SK-N-SH (cell line): Measurements from ENCODE around the gene ADAMTS9. TPM values are rescaled to one million over a fixed set of nuclear protein-coding genes. Genes with fewer than 3 reads are reported as not detected.

Experiments
- CTCF ChIA-PET: fragments of 300-600, 350-600 bp; formaldehyde crosslinking; extraction: SDS; loops from one replicate; lab custom pipeline; 2021; lab: Yijun Ruan, JAX
- POLR2A ChIA-PET: fragments of 350-600 bp; sonication (Branson Sonifier 250); formaldehyde crosslinking; extraction: SDS; loops from one replicate; lab custom pipeline; 2020; ENCODE audit warnings: antibody characterized with exemption, inconsistent platforms; lab: Yijun Ruan, JAX
- DNase-seq: peaks from one replicate; pipeline ENCODE4 v3.0.0; 2012
- H2AFZ ChIP-seq: fragments of 200-600 bp; sonication (generic); 2 replicates; pipeline ENCODE4 v1.8.1; 2016; ENCODE audit warnings: antibody characterized with exemption, mild to moderate bottlenecking, low read depth
- H3F3A ChIP-seq: fragments of 200-600 bp; sonication (generic); replicated peaks from 2 replicates; pipeline ENCODE3; 2016; ENCODE audit warnings: antibody characterized with exemption, mild to moderate bottlenecking; ENCODE audit not compliant: insufficient read depth
- H3K27ac ChIP-seq, 2 experiments: fragments of 200-500 bp in 1 of 2; fragments of 200-600 bp in 1 of 2; sonication (Bioruptor generic) in 1 of 2; sonication (generic), shearing (Covaris generic) in 1 of 2; 2 replicates each; pipeline versions ENCODE4 v1.5.1 to v1.6.1; 2014 to 2016; ENCODE audit warnings: low read depth in 2 of 2, inconsistent platforms in 1 of 2, low read length in 1 of 2, mild to moderate bottlenecking in 1 of 2, mixed read lengths in 1 of 2
- H3K27me3 ChIP-seq: fragments of 200-600 bp; sonication (generic), shearing (Covaris generic); 2 replicates; pipeline ENCODE4 v1.6.1; 2016; ENCODE audit warnings: mixed run types; ENCODE audit not compliant: insufficient read depth
- H3K36me3 ChIP-seq, 2 experiments: fragments of 200-500 bp in 1 of 2; fragments of 200-600 bp in 1 of 2; sonication (Bioruptor generic) in 1 of 2; sonication (generic) in 1 of 2; replicated peaks in 1 of 2; 2 replicates each; pipeline versions ENCODE3 to v1.5.1; 2014 to 2016; ENCODE audit warnings: low read length in 1 of 2, mild to moderate bottlenecking in 1 of 2; ENCODE audit not compliant: insufficient read depth in 2 of 2, control insufficient read depth in 1 of 2
- H3K4me1 ChIP-seq, 2 experiments: fragments of 200-500 bp in 1 of 2; fragments of 200-600 bp in 1 of 2; sonication (Bioruptor generic) in 1 of 2; sonication (generic), shearing (Covaris generic) in 1 of 2; 2 replicates each; pipeline versions ENCODE4 v1.5.1 to v1.6.1; 2014 to 2016; ENCODE audit warnings: low read depth in 1 of 2, low read length in 1 of 2, mixed run types in 1 of 2; ENCODE audit not compliant: insufficient read depth in 2 of 2, control insufficient read depth in 1 of 2
- H3K4me2 ChIP-seq: fragments of 200-600 bp; sonication (generic), shearing (Covaris generic); 2 replicates; pipeline ENCODE4 v1.6.1; 2017; ENCODE audit warnings: mixed run types
- H3K4me3 ChIP-seq, 2 experiments: fragments of 200-500 bp in 1 of 2; fragments of 200-600 bp in 1 of 2; sonication (Bioruptor generic) in 1 of 2; sonication (generic), shearing (Covaris generic) in 1 of 2; 2 replicates each; pipeline versions ENCODE4 v1.5.1 to v1.8.1; 2014 to 2016; ENCODE audit warnings: low read depth in 2 of 2, inconsistent platforms in 1 of 2, low read length in 1 of 2, mild to moderate bottlenecking in 1 of 2, mixed read lengths in 1 of 2, moderate library complexity in 1 of 2
- H3K79me2 ChIP-seq: fragments of 200-600 bp; sonication (generic); 2 replicates; pipeline ENCODE4 v1.8.1; 2017; ENCODE audit warnings: mild to moderate bottlenecking; ENCODE audit not compliant: insufficient read depth
- H3K9ac ChIP-seq: fragments of 200-600 bp; sonication (generic); 2 replicates; pipeline ENCODE4 v1.6.1; 2017; ENCODE audit warnings: mixed run types
- H3K9me2 ChIP-seq: fragments of 200-600 bp; sonication (generic); 2 replicates; pipeline ENCODE4 v1.6.1; 2017; ENCODE audit warnings: mixed run types
- H3K9me3 ChIP-seq: fragments of 200-600 bp; sonication (generic); 2 replicates; pipeline ENCODE4 v1.6.1; 2017; ENCODE audit warnings: mixed run types, mild to moderate bottlenecking, moderate library complexity
- H4K20me1 ChIP-seq: fragments of 200-600 bp; sonication (generic); 2 replicates; pipeline ENCODE4 v1.6.1; 2017; ENCODE audit warnings: mild to moderate bottlenecking, mixed run types; ENCODE audit not compliant: insufficient read depth
- FOSL2 ChIP-seq: IDR thresholded peaks from 2 replicates; pipeline ENCODE4 v1.4.0; 2012; ENCODE audit warnings: low read depth, mild to moderate bottlenecking, moderate library complexity, borderline replicate concordance
- FOXM1 ChIP-seq: IDR thresholded peaks from 2 replicates; pipeline ENCODE4 v1.4.0; 2012; ENCODE audit warnings: low read depth, mild to moderate bottlenecking
- GABPA ChIP-seq: IDR thresholded peaks from 2 replicates; pipeline ENCODE4 v1.4.0; 2012; ENCODE audit warnings: low read depth, mild to moderate bottlenecking
- MXI1 ChIP-seq: IDR thresholded peaks from 2 replicates; pipeline ENCODE4 v1.6.1; 2012; ENCODE audit warnings: mild to moderate bottlenecking, low read depth, low read length, improper control_type of control experiment
- NFIC ChIP-seq: IDR thresholded peaks from 2 replicates; pipeline ENCODE4 v1.4.0; 2012; ENCODE audit warnings: borderline replicate concordance
- RAD21 ChIP-seq: IDR thresholded peaks from 2 replicates; pipeline ENCODE4 v1.6.1; 2012; ENCODE audit warnings: mild to moderate bottlenecking, low read length
- RFX5 ChIP-seq: IDR thresholded peaks from 2 replicates; pipeline ENCODE4 v1.6.1; 2012; ENCODE audit warnings: mild to moderate bottlenecking, improper control_type of control experiment, low read length
- SIN3A ChIP-seq: IDR thresholded peaks from 2 replicates; pipeline ENCODE4 v1.6.1; 2012; ENCODE audit warnings: low read depth, mild to moderate bottlenecking, low read length, moderate library complexity, borderline replicate concordance
- TCF12 ChIP-seq: IDR thresholded peaks from 2 replicates; pipeline ENCODE4 v1.4.0; 2012
- TEAD4 ChIP-seq: IDR thresholded peaks from 2 replicates; pipeline ENCODE4 v1.4.0; 2012; ENCODE audit warnings: mild to moderate bottlenecking, borderline replicate concordance; ENCODE audit not compliant: insufficient read depth
- WGBS: methylation state at CpG from one replicate; pipeline ENCODE4 v1.1.6; 2017; ENCODE audit warnings: low lambda C conversion rate; 5-methylcytosine and 5-hydroxymethylcytosine counted together
- polyA plus RNA-seq, 3 experiments: library from polyadenylated mRNA; depleted of rRNA; stranded (reverse); fragments of >200 nt; gene quantifications; 2 replicates each; pipeline ENCODE4 v1.2.3, GENCODE V29; 2012
- TF ChIP-seq, protein P1 (sequence below): fragments of 150-350 bp; IDR thresholded peaks from 2 replicates; pipeline ENCODE4 v1.6.1; 2017; ENCODE audit warnings: antibody characterized with exemption, low read length, low read depth, borderline replicate concordance
- TF ChIP-seq, protein P2 (sequence below): fragments of 200-600 bp; sonication (generic); IDR thresholded peaks from 2 replicates; pipeline ENCODE4 v1.6.1; 2017; ENCODE audit warnings: antibody characterized with exemption, mild to moderate bottlenecking, moderate library complexity
- TF ChIP-seq, protein P3 (sequence below): IDR thresholded peaks from 2 replicates; pipeline ENCODE4 v1.4.0; 2012; ENCODE audit warnings: low read depth, borderline replicate concordance
- TF ChIP-seq, protein P4 (sequence below): IDR thresholded peaks from 2 replicates; pipeline ENCODE4 v1.4.0; 2012; ENCODE audit warnings: low read depth
- TF ChIP-seq, protein P5 (sequence below): IDR thresholded peaks from 2 replicates; pipeline ENCODE4 v1.4.0; 2012; ENCODE audit warnings: low read depth, borderline replicate concordance

The ADAMTS9 gene
- polyA plus RNA-seq, 1 of the 3 experiments (the other 2 are of a cell fraction): 4.1 TPM

DNA sequence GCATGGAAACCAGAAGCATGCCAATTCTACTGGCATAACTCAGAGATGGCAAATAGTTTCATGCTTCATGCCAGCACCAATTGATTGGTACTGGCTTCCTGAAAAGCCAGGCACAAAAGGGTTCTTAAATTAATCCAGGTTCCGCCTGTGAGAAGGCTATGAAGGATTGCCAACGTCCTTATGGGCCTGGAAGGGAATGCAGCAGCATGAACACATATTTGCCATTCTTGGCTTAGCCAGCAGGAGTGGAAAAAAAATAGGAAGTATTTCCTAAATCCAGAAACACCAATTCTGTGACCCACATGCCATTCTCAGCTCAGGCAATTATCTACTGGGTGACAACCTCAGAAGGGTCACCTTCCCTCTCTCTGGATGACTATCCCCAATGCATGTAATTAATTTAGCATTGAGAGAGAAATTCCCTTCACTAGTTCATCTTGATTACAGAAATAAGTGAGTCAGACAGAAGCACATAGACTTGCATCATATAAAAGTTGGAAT is 36.0 kb downstream of the ADAMTS9 start:
- no peaks in the 10 kb centered on the region for H3K27me3 ChIP-seq
- H3K4me3 ChIP-seq: no peak overlapping the region
- no peaks in the 10 kb centered on the region for H4K20me1 ChIP-seq
- H3K36me3 ChIP-seq: peaks cover 26 to 89% of the 10 kb centered on the region in 2 experiments
- CTCF ChIA-PET: interaction anchor here (0.9 kb wide), 1 partner anchor 19 kb away, joined by 3 read pairs; no protein-coding TSS in a partner anchor
- no peaks in the 10 kb centered on the region for H3K9me2 ChIP-seq
- no peak overlapping the region for H2AFZ ChIP-seq
- H3K4me1 ChIP-seq: peaks cover 0 to 35% of the 10 kb centered on the region in 2 experiments; a peak in 2 of 4 replicates
- H3K9ac ChIP-seq: no peak overlapping the region
- H3K4me2 ChIP-seq: no peak overlapping the region
- DNase-seq: no peak
- peak; percentile 16; the same call in 1 of the 2 replicates for TF ChIP-seq TCF12
- TF ChIP-seq, protein P1, sequence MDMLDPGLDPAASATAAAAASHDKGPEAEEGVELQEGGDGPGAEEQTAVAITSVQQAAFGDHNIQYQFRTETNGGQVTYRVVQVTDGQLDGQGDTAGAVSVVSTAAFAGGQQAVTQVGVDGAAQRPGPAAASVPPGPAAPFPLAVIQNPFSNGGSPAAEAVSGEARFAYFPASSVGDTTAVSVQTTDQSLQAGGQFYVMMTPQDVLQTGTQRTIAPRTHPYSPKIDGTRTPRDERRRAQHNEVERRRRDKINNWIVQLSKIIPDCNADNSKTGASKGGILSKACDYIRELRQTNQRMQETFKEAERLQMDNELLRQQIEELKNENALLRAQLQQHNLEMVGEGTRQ: no peak
- 53% methylated on average over 2 of the region's 2 CpGs for WGBS
- H3K27ac ChIP-seq: peak overlapping the region in 1 of 2 experiments; percentile 63; a peak in 2 of 4 replicates
- no peaks in the 10 kb centered on the region for H3K79me2 ChIP-seq
- H3F3A ChIP-seq: no peaks in the 10 kb centered on the region
- POLR2A ChIA-PET: no interaction called here
- no peaks in the 10 kb centered on the region for H3K9me3 ChIP-seq

DNA sequence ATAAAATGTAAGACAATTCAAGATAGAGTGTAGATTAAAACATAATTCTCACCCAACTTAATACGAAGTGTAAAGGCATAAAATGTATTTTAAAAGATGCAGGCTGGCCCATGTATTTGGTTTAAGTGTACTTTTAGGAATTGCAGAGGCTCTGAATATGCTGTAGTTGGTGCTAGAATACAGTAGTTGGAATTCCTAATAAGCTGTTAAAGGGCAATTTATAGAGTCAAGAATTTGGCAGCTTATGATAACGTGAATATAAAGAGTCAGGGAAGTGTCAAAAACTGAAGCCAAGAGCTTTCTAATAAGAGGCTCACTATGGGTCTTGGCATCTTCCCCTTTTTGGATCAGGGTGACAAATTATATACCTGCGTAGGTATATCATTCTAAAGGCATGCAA is 36.5 kb downstream of the ADAMTS9 start:
- H3K4me1 ChIP-seq: peaks cover 0 to 33% of the 10 kb centered on the region in 2 experiments; a peak in 2 of 4 replicates
- 86% methylated on average over 3 of the region's 3 CpGs for WGBS
- TF ChIP-seq TEAD4 (no peak), RAD21 (peak; percentile 40)
- TF ChIP-seq, protein P2, sequence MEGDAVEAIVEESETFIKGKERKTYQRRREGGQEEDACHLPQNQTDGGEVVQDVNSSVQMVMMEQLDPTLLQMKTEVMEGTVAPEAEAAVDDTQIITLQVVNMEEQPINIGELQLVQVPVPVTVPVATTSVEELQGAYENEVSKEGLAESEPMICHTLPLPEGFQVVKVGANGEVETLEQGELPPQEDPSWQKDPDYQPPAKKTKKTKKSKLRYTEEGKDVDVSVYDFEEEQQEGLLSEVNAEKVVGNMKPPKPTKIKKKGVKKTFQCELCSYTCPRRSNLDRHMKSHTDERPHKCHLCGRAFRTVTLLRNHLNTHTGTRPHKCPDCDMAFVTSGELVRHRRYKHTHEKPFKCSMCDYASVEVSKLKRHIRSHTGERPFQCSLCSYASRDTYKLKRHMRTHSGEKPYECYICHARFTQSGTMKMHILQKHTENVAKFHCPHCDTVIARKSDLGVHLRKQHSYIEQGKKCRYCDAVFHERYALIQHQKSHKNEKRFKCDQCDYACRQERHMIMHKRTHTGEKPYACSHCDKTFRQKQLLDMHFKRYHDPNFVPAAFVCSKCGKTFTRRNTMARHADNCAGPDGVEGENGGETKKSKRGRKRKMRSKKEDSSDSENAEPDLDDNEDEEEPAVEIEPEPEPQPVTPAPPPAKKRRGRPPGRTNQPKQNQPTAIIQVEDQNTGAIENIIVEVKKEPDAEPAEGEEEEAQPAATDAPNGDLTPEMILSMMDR: 0 out of 2 replicates have a peak, but pooled peaks have one; percentile 6
- no peaks in the 10 kb centered on the region for H4K20me1 ChIP-seq
- no peaks in the 10 kb centered on the region for H3K27me3 ChIP-seq
- ChIA-PET CTCF (interaction anchor here (0.9 to 1.5 kb wide), 2 partner anchors 14 to 20 kb away, joined by 3 to 5 read pairs; no protein-coding TSS in a partner anchor), POLR2A (no interaction called here)
- no peak overlapping the region for H3K4me3 ChIP-seq
- H3F3A ChIP-seq: no peaks in the 10 kb centered on the region
- H3K79me2 ChIP-seq: no peaks in the 10 kb centered on the region
- peaks cover 26 to 91% of the 10 kb centered on the region in 2 experiments for H3K36me3 ChIP-seq
- no peak overlapping the region for H3K9ac ChIP-seq
- H3K9me3 ChIP-seq: no peaks in the 10 kb centered on the region
- no peak for DNase-seq
- H2AFZ ChIP-seq: no peak overlapping the region
- H3K4me2 ChIP-seq: no peak overlapping the region
- H3K27ac ChIP-seq: peak overlapping the region in 1 of 2 experiments; percentile 63; a peak in 2 of 4 replicates
- no peaks in the 10 kb centered on the region for H3K9me2 ChIP-seq

DNA sequence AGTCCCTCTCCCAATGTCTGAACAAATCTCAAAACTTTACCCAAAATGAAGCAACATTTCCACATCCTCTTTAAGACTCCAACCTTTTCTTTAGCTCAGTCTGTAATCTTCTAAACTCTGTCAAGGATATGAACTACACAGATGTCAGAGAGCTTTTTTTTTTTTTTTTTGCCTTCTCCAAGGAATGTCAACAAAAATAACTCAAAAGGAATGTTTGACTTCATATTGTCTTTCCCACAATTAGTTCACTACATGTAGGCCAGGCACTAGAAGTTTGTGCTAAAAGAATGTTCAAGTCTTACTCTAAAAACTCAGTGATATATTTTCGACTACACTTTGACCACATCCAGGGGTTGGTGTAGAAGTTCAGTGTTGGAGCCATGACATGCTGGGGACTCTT is 37.1 kb downstream of the ADAMTS9 start:
- H3K4me2 ChIP-seq: no peak overlapping the region
- no peak overlapping the region for H3K4me3 ChIP-seq
- H3K79me2 ChIP-seq: no peaks in the 10 kb centered on the region
- peak overlapping the region in 1 of 2 experiments; percentile 63; a peak in 2 of 4 replicates for H3K27ac ChIP-seq
- WGBS: 83% methylated on average over 1 of the region's 1 CpG
- no peaks in the 10 kb centered on the region for H3K9me3 ChIP-seq
- peaks cover 24 to 91% of the 10 kb centered on the region in 2 experiments for H3K36me3 ChIP-seq
- no peak overlapping the region for H3K9ac ChIP-seq
- H3K4me1 ChIP-seq: peaks cover 0 to 33% of the 10 kb centered on the region in 2 experiments; a peak in 2 of 4 replicates
- CTCF ChIA-PET: interaction anchor here (0.9 to 1.5 kb wide), 4 partner anchors 13 to 75 kb away, joined by 3 to 5 read pairs (median 3); no protein-coding TSS in a partner anchor
- no peaks in the 10 kb centered on the region for H4K20me1 ChIP-seq
- no peak for DNase-seq
- no peaks in the 10 kb centered on the region for H3F3A ChIP-seq
- H3K27me3 ChIP-seq: no peaks in the 10 kb centered on the region
- POLR2A ChIA-PET: no interaction called here
- H3K9me2 ChIP-seq: no peaks in the 10 kb centered on the region
- H2AFZ ChIP-seq: no peak overlapping the region
- no peak for TF ChIP-seq GABPA
- no peak for TF ChIP-seq FOXM1
- TF ChIP-seq, protein P3, sequence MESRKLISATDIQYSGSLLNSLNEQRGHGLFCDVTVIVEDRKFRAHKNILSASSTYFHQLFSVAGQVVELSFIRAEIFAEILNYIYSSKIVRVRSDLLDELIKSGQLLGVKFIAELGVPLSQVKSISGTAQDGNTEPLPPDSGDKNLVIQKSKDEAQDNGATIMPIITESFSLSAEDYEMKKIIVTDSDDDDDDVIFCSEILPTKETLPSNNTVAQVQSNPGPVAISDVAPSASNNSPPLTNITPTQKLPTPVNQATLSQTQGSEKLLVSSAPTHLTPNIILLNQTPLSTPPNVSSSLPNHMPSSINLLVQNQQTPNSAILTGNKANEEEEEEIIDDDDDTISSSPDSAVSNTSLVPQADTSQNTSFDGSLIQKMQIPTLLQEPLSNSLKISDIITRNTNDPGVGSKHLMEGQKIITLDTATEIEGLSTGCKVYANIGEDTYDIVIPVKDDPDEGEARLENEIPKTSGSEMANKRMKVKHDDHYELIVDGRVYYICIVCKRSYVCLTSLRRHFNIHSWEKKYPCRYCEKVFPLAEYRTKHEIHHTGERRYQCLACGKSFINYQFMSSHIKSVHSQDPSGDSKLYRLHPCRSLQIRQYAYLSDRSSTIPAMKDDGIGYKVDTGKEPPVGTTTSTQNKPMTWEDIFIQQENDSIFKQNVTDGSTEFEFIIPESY: no peak
- no peak for TF ChIP-seq RFX5
- no peak for TF ChIP-seq TEAD4
- TF ChIP-seq, protein P4, sequence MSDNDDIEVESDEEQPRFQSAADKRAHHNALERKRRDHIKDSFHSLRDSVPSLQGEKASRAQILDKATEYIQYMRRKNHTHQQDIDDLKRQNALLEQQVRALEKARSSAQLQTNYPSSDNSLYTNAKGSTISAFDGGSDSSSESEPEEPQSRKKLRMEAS: no peak
- TF ChIP-seq FOSL2: no peak
- TF ChIP-seq SIN3A: no peak
- TF ChIP-seq MXI1: no peak
- TF ChIP-seq, protein P5, sequence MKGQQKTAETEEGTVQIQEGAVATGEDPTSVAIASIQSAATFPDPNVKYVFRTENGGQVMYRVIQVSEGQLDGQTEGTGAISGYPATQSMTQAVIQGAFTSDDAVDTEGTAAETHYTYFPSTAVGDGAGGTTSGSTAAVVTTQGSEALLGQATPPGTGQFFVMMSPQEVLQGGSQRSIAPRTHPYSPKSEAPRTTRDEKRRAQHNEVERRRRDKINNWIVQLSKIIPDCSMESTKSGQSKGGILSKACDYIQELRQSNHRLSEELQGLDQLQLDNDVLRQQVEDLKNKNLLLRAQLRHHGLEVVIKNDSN: no peak
- TF ChIP-seq NFIC: no peak
